Effector CD4-positive, alpha-beta T cell (primary cell): Measurements from ENCODE around the gene GAS7.
"Not testable (repeated sequence)": the region's sequence is repeated elsewhere in the genome, so short reads cannot be mapped to it uniquely, and the experiment has no call there.

Experiments
- DNase-seq: peaks from one replicate; pipeline ENCODE4 v3.0.0-alpha.2; 2020

Gene GAS7

DNA sequence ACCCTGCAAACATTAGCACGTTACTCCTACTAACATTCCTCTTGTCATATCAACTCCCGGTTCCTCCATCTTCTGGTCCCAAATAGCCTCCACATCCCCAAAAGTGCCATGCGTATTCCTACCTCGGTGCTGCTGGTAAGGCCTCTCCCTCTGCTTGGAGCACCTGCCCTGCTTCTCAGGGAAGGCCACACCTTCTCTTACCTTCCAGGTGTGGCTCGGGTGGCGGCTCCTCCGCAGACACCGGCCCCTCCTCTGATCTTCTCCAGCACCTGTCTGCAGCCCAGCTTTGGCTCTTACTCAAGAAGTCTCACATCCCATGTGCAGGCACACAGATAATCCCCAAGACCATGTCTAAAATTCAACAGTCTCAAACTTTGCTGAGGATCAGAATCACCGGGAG, 92.3 kb downstream of the GAS7 start:
- DNase-seq = no peak

DNA sequence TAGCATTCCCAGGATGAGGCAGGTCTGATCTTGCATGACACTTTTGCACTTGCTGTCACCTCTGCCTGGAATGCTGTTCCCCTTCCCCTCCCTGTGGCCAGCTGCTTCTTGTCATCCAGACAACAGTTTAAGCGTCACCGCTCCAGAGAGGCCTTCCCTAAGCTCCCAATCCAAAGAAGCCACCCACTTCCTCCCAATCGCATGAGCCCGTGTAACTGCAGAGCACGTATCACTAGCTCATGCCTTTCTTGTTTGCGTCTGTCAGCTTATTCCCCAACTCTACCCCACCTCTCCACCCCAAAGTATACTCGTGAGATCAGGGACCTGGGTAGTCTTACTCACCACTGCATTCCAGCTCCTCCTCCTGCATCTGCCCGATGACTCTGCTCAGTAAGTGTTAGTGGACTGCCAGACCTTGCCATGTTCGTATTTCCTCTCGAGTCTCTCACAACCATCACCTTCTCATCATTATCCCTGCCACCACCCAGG, 92.8 kb downstream of the GAS7 start:
- DNase-seq = no peak

DNA sequence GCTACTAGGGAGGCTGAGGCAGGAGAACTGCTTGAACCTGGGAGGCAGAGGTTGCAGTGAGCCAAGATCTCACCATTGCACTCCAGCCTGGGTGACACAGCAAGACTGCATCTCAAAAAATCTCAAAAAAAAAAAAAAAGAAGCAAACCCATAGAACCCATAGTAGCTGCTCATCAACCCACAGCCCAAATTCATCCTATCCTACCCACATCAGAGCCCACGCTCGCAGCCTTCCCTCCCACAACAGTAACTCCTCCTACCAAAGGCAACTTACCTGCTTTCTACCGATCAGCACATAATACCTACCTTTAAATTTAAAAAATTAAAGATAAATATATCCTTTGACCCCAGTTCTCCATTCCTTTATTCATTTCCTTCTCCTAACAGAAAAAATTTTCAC, 94.7 kb downstream of the GAS7 start:
- no peak for DNase-seq

DNA sequence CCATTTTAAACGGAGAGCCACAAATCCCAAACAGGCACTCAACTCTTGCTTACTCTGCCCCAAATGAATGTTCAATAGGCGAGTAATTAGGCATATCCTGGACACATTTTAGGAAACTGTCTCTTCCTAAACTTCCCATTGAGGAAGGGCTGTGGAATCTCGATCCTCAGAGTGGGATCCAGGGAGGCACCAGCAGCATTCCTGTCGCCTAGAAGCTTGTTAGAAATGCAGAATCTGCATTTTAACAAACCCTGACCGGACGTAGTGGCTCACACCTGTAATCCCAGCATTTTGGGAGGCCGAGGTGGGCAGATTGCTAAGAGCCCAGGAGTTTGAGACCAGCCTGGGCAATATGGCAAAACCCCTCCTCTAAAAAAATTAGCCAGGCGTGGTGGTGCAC, 95.6 kb downstream of the GAS7 start:
- DNase-seq = no peak

DNA sequence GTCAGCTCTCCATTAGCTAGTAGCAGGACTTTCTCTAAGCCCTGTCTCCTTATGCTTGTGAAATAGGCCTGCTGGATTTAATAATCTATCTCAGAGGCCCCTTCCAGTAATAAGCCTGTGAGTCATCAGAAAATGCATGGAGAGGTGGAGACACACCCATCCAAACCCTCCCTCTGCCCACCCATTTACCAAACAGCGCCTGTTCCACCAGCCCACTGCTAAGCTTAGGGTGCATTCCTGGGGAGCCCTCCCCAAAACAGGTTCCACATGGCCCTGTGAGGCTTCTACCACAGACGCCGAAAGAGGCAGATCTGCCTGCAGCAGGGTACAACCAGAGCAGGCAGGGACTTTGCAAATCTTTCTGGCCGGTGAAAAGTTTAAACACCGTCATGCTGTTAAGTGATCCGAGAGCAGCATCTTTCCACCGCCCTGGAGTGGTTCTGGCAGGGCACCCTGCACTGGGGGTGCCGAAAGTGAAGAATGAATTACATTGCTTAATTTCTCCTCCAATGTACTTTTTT, 99.3 kb downstream of the GAS7 start:
- no peak for DNase-seq

DNA sequence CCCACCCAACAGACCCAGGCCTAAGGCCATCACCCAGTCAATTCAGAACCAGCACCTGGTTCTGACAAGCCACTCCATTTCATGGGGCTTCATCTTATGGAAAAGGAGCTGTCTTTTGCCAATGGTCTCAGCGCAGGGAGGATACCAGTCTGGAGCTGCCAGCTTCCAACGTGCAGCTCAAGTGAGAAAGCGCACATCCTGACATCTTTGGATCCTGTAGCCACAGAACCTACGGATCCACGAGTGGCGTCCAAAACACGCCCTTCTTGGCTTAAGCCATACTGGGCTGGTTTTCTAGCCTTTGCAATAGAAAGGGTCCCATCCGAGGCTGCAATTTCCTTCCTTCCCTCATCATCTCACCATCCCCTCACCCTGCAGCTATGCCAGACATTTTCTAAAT, 101.8 kb downstream of the GAS7 start:
- no peak for DNase-seq

DNA sequence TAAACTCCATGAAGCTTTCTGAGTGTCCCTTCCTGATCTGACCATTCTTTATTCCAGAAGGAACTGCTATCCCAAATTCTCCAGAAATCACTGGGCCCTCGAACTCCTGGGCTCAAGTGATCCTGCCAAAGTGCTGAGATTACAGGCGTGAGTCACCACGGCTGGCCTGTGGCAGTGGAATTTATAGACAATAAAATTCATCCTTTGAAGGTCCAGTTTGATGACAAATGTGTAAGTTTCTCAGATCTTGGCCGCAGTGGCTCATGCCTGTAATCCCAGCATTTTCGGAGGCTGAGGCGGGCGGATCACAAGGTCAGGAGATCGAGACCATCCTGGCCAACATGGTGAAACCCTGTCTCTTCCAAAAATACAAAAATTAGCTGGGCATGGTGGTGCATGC, 103.1 kb downstream of the GAS7 start:
- DNase-seq = not testable (repeated sequence)

DNA sequence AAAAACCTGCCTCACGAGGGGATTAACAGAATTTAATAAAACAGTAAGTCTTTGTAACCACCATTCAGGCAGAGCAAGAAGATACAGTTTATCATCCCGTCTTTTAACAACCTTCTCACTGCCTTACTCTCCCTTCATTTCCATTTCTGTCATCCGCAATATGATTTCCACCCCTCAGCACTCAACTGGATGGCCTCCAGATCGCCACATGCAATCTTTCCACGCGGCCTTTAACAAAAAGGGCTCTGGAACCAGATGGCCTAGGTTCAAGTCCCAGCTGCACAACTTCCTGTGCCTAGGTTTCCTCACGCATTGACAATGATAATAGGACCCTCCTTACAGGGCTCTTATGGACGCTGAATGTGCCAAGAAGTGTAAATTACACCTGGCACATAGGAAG, 103.6 kb downstream of the GAS7 start:
- no peak for DNase-seq

DNA sequence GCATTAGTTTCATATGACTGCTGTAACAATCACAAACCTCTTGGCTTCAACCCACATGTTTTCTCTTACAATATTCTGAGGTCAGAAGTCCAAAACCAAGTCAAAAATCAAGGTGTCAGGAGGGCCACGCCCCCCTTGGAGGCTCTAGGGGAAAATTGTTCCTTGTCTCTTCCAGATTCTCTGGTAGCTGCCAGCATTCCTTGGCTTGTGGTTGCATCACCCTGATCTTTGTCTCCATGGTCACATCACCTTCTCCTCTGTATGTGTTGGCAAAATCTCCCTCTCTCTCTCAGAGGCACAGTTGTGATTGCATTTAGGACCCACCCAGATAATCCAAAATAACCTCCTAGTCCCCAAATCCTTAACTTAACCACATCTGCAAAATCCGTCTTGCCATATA, 105.8 kb downstream of the GAS7 start:
- DNase-seq = no peak

DNA sequence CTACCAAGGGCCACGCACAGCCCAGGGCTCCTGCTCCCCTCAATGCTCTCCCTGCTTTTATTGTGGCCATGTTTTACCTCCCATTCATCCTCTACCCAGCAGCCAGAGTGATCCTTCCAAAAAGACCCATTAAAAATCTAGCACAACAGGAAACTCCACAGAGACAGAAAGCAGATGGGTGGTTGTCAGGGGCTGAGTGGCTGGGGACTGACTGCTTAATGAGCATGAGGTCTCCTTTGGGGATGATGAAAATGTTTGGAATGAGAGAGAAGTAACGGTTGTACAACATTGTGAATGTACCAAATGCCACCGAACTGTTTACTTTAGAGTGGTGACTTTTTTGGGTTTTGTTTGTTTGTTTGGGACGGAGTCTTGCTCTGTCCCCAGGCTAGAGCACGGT, 107.4 kb downstream of the GAS7 start:
- DNase-seq = no peak

DNA sequence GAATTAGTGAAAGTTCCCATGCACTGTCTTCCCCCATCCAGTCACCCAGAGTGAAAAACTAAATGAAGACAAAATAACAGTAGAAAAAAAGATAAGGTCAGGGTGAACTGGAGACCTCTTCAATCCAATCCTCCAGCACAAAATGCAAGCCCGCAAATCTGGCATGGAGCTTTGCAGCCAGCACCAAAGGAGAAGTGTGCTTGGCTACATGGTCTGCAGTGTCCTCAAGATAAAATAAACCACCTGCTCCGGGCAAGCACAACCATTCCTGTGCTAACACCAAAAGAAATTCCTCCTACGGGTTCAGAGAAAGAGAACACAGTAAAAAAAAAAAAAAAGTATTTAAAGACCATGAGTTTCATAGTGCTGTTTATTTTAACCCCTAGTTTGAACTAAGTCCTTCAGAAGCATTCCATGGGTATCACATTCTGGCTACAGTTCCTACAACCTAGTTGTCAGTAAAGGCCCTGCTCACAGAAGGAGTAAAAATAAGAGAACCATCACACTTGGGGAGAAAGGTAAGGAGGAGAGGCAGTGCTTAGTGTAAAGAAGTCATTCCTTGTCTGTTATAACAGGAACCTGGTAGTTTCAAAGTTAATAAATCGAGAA, 109.1 kb downstream of the GAS7 start:
- DNase-seq = no peak

DNA sequence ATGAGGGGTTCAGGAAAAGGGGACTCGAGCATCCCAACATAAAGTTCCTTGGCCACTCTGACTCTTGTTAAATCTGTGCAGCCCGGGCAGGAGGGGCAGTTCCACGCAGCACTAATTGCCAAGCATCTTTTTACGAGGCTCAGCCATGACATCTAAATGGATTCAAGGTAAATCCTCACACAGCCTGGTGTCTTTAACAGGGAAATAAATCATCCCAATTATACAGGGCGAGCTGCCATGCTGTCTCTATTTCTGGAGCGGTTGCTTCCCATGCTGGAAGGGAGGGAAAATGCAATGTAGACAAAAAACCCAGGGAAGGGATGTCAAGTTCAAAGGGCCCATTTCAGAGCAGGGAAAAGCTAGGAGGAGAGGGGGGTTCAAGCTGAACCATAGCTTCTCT, 110.0 kb downstream of the GAS7 start:
- no peak for DNase-seq

DNA sequence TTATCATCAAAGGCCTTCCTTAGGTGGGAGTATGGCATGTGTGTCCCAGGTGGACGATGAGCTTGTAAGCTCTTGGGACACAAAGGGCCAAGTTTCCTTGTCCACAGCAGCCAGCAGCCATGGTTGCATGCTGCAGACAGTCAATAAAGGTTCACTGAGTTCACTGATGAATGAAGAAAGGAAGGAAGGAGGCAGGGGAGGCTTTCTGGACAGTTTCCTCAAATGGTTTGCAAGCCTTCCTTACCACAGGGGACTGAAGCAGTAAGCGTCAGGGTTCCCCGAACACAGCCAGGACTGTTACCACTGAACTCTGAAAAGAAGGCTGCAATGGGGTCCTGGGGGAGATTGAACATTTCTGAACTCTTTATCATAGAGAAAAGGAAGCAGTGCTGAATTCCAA, 111.1 kb downstream of the GAS7 start:
- DNase-seq = no peak

DNA sequence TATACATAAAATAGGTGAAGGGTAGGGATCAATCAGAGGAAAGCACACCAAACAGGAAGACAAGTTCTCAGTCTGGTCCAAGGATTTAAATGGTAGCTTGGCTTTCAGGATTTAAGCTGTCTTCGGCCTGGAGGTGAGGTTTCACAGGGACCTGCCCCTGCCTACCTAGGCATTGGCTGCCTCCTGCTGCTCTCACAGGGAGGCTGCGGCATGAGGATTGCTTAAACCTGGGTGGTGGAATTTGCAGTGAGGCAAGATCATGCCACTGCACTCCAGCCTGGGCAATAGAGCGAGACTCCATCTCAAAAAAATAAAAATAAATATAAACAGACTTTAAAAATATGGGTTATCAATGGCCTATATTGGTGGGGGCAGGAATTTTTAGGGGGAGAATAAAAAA, 114.5 kb downstream of the GAS7 start:
- DNase-seq = no peak

DNA sequence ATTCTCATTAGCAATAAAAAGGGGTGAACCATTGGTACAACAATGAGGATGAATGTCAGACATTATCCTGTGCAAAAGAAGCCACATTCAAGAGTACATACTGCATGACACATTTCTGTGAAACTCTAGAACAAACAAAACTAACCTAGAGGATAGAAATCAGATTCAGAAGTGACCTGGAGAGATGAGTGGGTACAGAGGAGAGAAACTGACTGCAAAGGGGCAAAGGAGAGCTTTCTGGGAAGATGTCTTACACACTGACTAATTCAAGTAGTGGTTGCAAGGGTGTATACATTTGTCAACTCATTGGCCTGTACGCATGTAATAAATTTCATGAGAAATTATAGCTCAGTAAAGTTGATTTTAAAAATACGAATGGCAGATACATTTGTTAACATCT, 115.6 kb downstream of the GAS7 start:
- DNase-seq = no peak

DNA sequence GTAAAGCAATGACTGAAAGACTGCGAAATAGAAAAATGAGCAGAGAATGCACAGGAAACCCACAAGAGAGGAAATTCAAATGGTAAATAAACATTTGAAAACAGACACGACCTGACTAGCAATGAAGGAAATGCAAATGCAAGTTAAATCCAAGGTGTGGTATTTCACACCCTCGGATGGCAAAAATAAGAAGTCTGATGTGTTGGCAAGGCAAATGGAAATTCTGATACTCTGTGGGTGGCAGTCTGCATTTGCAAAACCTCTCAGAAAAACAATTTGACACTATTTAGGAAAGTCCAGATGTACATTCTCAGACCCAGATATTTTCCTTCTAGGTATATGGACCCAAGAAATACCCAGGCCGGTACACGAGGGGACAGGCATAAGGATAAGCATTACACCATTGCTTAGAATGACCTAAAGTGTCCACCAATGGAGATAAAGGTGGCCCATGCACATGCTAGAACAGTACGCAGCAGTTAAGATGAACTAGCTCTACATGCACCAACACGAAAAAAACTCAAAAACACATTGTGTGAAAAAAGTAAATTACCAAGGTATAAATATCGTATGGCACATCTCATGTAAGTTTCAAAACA, 116.7 kb downstream of the GAS7 start:
- no peak for DNase-seq

DNA sequence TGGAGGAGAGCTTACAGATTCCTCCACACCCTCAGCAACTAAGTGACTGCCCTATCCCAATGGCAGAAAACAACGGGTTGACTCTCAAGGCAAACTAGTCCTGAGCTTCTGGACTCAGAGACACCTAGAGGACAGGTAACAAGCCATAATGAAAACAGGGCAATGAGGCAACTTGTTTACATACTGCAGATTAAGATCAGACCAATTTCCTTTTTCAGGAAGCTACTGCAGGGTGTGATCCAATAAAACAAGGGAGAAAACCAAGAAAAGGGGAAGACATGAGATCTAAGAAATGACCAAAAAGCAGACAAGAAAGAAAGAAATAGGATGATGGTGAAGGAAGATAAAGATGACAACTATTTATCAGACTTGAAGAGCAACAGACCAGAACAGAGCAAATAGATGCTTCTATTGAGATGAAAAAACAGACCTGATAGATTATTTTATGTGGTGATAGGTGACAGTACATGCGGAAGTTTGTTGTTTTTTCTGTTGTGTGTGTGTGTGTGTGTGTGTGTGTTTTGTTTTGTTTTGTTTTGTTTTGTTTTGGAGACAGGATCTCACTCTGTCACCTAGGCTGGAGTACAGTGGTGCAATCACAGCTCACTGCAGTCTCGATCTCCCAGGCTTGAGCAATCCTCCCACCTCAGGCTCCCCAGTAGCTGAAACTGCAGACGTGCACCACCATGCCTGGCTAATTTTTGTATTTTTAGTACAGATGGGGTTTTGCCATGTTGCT, 120.7 kb downstream of the GAS7 start:
- no peak for DNase-seq

DNA sequence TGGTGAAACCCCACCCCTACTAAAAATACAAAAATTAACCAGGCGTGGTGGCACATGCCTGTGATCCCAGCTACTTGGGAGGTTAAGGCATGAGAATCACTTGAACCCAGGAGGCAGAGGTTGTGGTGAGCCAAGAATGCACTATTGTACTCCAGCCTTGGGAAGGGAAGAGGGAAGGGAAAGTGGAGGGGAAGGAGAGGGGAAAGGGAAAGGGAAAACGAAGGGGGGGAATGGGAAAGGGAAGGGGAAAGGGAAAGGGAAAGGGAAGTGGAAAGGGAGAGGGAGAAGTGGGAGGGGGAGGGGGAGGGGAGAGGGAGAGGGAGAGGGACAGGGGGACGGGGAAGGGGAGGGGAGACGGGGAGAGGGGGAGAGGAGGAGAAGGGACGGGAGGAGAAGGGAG, 122.5 kb downstream of the GAS7 start:
- no peak for DNase-seq

DNA sequence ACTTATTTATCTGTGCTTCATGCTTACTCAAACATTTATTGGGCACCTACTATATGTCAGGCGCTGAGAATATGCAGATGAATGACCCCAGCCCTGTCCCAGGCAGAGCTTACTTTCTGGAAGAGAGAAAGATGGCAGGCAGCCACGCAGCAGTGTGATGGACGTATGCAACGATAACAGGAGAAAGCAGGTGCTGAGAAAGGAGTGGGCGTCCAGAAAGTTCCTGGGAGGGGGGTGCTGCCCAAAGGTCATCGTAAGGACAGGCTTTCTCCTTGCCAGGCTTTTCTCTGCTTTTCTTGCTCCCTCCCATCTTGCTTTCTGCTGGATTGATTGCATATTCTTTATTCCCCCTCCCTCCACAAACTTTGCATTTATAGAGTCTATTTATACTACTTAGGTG, 124.5 kb downstream of the GAS7 start:
- no peak for DNase-seq

DNA sequence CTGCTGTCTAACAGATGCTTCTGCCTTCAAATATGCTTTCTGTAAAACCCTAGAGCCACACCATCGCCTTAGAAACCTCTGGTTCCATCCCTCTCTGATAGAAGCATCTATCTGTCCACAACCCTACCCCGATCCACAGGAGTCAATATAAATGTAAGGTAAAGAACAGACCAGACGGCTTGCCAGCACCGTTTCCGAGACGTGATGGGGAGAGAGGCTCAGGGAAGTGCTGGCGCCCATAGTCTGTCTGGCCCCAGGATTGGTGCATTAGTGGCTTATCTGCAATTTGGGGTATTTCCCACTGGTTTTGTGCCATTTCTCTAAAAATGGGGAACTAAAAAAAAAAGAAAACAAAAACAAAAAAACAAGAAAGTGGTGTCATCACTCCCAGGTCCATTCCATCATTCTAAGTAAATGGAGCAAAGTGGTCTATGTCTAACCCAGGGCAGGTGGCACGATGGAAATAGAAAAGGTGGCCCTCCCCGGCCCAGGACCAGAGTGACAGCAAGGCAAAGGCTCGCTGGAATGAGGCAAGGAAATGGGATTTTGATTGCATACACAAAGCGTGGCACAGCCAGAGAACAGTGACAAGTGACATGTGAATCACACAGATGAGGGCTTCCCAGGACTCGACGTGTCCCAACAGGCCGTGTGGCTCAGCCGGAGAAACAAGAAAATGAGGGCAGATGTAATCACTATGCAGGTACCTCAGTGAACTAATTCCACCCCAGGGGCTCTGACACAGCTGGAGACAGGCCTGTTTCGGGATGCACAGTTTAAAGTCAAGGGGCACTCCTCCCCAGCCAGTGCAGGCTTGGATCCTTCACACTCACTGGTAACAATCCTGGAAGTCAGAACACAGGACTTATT, 125.6 kb downstream of the GAS7 start:
- no peak for DNase-seq

DNA sequence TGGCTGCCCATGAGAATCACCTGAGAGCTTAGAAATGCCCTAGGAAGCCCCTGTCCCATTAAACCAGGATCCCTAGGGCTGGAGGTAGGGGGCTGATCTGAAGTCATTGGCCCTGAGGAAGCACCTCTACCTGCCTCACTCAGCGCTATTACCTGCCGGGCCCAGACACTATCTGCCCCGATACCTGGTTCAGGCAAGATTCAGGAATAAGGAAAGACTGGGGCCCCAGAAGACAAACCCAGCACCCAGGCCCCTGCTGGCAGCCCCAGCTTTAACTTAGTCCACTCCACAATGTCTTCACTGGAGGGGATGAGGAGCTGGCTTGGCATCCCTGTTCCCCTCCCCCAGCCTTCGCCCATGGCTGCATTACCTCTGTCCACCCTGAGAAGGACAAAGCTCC, 126.3 kb downstream of the GAS7 start:
- DNase-seq = no peak

DNA sequence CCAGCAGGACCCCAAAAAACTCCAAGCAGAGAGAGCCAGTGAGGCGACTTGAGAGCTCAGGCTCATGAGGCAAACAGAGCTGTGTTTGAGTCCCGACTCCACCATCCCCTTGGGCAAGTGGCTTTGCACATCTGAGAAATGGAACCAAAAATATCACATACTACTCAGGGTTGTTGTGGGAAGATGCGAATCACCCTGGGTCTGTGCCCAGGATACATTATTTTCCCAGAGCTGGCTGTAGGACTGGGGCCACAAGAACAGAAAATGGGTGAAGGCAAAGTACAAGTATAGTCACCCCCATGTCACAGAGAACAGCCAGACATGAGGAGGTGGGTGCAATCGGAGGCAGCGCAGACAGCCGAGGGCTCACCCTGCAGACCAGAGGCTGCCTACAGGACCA, 127.3 kb downstream of the GAS7 start:
- DNase-seq = no peak

DNA sequence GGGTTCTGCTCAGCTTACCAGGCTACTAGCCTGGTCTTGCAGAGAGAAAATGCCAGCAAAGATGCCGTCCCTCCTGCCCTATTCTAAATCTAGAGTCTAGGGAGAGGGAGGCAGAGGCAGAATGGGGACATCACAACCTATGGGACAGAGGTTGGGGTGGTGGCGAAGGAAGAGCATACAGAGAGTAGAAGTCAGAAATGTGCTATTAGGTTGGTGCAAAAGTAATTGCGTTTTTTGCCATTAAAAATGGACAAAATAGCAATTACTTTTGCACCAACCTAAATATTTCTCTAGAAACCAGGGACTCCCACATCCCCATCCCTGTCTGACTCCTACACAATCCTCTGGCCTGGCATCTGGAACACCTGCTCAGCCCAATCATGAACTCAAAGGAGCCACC, 127.7 kb downstream of the GAS7 start:
- DNase-seq = no peak
